ENCODE data around the gene ATP8B3. TPM values are rescaled to one million over a fixed set of nuclear protein-coding genes. Genes with fewer than 3 reads are reported as not detected.

ATP8B3 gene
- total RNA-seq, 1 donor from 2014 or later, result 0.96 TPM

GRCh38 chr19:1832046-1832663, 20.1 kb upstream of the ATP8B3 start:
- Histone ChIP-seq H3K27me3 (ENCODE audit: control insufficient read depth, insufficient read depth, low read length) (no peaks in the 10 kb centered on the region), H3K4me3 (ENCODE audit: low read depth, low read length) (no peak overlapping the region), H3K36me3 (ENCODE audit: control insufficient read depth, insufficient read depth, low read length) (peaks cover 1% of the 10 kb centered on the region)
- no peak for TF ChIP-seq CTCF (IDR thresholded peaks at IDR 0.05; ENCODE audit: insufficient read depth, low read length, poor library complexity, severe bottlenecking)
- no peak for DNase-seq (ENCODE audit: low read depth)

GRCh38 chr19:1830978-1831377, 18.9 kb upstream of the ATP8B3 start:
- no peak for DNase-seq (ENCODE audit: low read depth)
- H3K4me3 ChIP-seq (ENCODE audit: low read depth, low read length), result no peak overlapping the region
- H3K36me3 ChIP-seq (ENCODE audit: control insufficient read depth, insufficient read depth, low read length), result peaks cover 1% of the 10 kb centered on the region
- H3K27me3 ChIP-seq (ENCODE audit: control insufficient read depth, insufficient read depth, low read length), result no peaks in the 10 kb centered on the region
- no peak for TF ChIP-seq CTCF (IDR thresholded peaks at IDR 0.05; ENCODE audit: insufficient read depth, low read length, poor library complexity, severe bottlenecking)

GRCh38 chr19:1830568-1830967, 18.5 kb upstream of the ATP8B3 start:
- H3K36me3 ChIP-seq (ENCODE audit: control insufficient read depth, insufficient read depth, low read length), result peaks cover 1% of the 10 kb centered on the region
- H3K4me3 ChIP-seq (ENCODE audit: low read depth, low read length), result no peak overlapping the region
- no peaks in the 10 kb centered on the region for H3K27me3 ChIP-seq (ENCODE audit: control insufficient read depth, insufficient read depth, low read length)
- no peak for TF ChIP-seq CTCF (IDR thresholded peaks at IDR 0.05; ENCODE audit: insufficient read depth, low read length, poor library complexity, severe bottlenecking)
- no peak for DNase-seq (ENCODE audit: low read depth)

- TF ChIP-seq CTCF (IDR thresholded peaks at IDR 0.05; ENCODE audit: insufficient read depth, low read length, poor library complexity, severe bottlenecking), result no peak
- no peak overlapping the region for H3K4me3 ChIP-seq (ENCODE audit: low read depth, low read length)
- peaks cover under 1% of the 10 kb centered on the region for H3K36me3 ChIP-seq (ENCODE audit: control insufficient read depth, insufficient read depth, low read length)
- H3K27me3 ChIP-seq (ENCODE audit: control insufficient read depth, insufficient read depth, low read length), result no peaks in the 10 kb centered on the region
- DNase-seq (ENCODE audit: low read depth), result no peak
These were observed 17.9 kb upstream of the ATP8B3 start for GRCh38 chr19:1829958-1830357.

GRCh38 chr19:1828279-1829238, 16.5 kb upstream of the ATP8B3 start:
- no peak for DNase-seq (ENCODE audit: low read depth)
- no peak for TF ChIP-seq CTCF (IDR thresholded peaks at IDR 0.05; ENCODE audit: insufficient read depth, low read length, poor library complexity, severe bottlenecking)
- Histone ChIP-seq H3K4me3 (ENCODE audit: low read depth, low read length) (no peak overlapping the region), H3K36me3 (ENCODE audit: control insufficient read depth, insufficient read depth, low read length) (no peaks in the 10 kb centered on the region), H3K27me3 (ENCODE audit: control insufficient read depth, insufficient read depth, low read length) (no peaks in the 10 kb centered on the region)

Data from kidney epithelial cell (primary cell).